ENCODE results near the gene RXRA. TPM values are rescaled to one million over a fixed set of nuclear protein-coding genes. Genes with fewer than 3 reads are reported as not detected.
A peak's percentile ranks its signal among the peaks of the same experiment; 100 is the strongest.

RXRA gene
- total RNA-seq, 4 donors from 2014 or later: 53.3 to 87.8 (median 69.6) TPM

DNA sequence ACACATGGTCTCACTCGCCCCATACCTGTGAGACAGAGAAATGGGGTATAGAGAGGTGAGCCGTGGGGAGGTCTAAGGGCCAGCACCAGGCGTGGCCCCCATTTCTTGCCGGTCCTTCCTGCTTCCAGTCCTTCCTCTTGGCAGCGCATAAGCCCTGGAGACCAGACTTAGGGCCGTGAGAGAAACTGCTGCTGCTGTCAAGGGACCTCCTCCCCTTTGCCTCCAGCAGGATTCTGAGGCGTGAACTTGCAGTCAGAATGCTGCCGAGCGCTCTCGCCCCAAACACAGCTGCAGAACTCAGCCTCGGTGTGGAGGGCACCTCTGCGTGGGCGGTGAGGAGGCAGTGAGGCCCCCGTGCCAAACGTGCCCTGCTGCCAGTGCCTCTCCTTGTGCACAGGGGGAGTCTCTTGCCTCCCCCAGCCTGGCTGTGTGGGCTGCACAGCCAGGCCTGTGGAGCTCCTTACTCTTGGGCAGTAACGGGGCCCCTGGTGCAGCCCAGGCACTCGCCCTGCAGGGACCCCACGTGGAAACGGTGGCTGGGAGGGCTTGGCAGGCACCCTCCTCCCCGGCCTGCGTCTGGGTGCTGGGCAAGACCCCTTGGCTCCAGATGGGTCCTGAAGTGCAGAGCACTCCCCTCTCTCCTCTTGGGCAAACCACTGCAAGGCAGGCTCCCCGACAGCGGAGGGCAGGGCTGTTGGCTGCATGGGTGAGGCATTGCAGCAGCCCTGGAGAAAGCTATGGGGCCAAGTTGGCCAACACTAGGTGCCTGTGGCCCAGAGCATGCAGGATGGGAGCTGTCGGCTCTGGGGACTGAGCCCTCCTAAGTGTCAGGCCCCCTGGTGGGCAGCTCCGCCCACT, 85.4 kb downstream of the RXRA start:
- TF ChIP-seq, protein P1, sequence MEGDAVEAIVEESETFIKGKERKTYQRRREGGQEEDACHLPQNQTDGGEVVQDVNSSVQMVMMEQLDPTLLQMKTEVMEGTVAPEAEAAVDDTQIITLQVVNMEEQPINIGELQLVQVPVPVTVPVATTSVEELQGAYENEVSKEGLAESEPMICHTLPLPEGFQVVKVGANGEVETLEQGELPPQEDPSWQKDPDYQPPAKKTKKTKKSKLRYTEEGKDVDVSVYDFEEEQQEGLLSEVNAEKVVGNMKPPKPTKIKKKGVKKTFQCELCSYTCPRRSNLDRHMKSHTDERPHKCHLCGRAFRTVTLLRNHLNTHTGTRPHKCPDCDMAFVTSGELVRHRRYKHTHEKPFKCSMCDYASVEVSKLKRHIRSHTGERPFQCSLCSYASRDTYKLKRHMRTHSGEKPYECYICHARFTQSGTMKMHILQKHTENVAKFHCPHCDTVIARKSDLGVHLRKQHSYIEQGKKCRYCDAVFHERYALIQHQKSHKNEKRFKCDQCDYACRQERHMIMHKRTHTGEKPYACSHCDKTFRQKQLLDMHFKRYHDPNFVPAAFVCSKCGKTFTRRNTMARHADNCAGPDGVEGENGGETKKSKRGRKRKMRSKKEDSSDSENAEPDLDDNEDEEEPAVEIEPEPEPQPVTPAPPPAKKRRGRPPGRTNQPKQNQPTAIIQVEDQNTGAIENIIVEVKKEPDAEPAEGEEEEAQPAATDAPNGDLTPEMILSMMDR (IDR thresholded peaks at IDR 0.05): no peak
- ATAC-seq (ENCODE audit: low FRiP score) (no peak), DNase-seq (ENCODE audit: low spot score) (no peak)

DNA sequence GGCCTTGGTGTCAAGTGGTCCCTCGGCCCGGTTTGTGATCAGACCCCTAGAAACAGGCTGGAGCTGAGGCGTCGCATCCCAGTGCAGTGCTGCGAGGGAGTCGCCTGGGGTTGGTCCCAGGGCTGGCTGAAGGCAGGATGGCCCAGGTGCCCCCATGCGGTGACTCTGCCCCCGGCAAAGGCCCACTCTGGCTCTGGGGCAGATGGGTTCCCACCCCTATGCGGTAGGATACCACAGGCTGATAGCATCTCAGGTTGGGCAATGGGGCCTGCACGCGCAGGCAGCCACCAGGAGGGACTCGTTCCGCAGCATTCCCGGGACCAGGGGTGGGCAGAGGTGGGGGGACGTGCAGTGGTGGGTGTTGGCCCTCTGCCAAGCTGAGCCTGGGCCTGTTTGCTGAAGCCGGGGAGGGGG, 86.0 kb downstream of the RXRA start:
- no peak for ATAC-seq (ENCODE audit: low FRiP score)
- TF ChIP-seq, protein P1 (IDR thresholded peaks at IDR 0.05): no peak
- DNase-seq (ENCODE audit: low spot score): no peak

DNA sequence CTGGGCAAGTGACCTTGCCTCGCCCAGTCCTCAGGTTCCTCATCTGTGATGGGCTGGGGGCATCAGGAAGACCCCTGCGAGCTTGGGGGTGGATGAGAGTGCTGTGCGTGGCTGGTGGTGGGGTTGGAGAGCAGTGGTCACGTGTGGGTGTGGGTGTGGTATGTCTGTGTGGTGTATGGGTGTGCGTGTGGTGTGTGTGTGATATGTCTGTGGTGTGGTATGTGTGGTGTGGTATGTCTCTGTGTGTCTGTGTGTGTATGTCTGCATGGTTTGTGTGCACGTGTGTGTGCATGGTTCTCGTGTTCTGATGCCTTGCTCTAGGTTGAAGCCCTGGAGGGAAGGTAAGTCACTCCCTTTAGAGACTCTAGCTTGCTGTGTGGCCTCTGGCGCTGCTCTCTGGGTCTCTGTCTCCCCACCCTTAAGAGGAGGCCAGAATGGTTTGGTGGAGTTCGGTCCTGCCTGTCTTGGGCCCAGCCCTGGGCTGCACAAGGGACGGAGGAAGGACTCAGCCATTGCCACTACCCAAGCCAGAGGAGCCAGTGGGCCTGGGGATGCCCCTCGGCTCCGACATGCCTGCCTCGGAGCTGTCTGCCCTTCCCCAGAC, 87.0 kb downstream of the RXRA start:
- no peak for ATAC-seq (ENCODE audit: low FRiP score)
- DNase-seq (ENCODE audit: low spot score): no peak
- TF ChIP-seq, protein P1 (IDR thresholded peaks at IDR 0.05): no peak

DNA sequence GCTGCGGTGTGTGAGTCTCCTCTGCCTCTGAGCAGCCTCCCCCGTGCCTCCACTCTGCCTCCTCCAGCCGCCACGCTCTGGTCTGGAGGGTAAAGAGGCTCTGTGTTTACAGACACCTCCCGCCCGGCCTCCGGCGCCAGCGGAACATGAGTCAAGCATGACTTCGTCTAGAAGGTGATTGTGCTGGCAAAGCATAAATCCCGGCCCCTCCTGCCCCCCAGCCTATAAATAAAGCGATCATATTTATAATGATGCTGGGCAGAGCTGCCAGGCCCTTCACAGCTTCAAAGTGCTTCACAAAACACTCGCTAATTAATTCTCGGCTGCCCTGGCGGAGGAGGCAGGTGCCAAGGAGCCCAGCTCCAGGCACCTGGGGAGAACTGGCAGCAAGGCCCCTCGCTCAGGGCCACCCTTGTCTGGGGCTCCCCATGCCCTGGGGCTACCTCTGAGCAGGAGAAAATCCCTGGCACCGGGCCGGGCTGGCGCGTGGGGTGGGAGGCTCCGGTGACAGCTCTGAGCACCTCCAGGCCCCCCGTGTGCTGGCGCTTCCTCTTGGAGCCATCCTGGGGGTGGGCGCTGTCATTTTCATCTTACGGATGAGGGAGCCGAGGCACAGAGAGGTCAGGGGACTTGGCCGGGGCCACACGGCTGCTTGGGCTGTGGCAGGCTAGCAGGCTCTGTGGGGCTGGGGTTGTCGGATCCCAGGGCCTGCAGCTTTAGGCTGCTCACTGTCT, 87.8 kb downstream of the RXRA start:
- peak; percentile 57 for ATAC-seq (ENCODE audit: low FRiP score)
- TF ChIP-seq, protein P1 (IDR thresholded peaks at IDR 0.05): no peak
- peak; percentile 42 for DNase-seq (ENCODE audit: low spot score)

DNA sequence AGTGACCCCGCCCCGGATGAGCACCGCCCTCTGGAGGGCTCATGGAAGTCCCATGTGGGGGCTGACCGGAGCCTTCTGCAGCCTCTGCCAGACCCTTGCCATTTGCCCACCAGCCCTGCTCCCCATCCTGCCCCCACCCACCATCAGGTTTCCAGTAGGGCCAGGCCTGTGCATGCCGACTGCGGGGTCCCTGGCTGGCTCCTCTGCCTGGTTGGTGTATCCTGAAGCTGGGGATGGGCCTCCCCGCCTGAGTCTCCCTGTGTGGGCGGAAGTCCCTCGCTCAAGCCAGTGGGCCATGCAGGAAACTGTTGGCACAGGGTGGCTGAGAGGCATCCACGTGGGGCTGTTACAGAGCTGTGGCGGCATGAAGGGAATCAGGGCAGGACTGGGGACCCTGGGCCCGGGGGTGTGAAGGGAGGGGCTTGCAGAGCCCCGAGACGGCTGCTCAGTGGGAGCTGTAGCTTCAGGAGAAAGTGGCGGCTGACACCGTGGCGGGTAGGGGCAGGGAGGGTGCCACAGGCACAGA, 88.7 kb downstream of the RXRA start:
- TF ChIP-seq, protein P1 (IDR thresholded peaks at IDR 0.05): no peak
- ATAC-seq (ENCODE audit: low FRiP score) (no peak), DNase-seq (ENCODE audit: low spot score) (no peak)

DNA sequence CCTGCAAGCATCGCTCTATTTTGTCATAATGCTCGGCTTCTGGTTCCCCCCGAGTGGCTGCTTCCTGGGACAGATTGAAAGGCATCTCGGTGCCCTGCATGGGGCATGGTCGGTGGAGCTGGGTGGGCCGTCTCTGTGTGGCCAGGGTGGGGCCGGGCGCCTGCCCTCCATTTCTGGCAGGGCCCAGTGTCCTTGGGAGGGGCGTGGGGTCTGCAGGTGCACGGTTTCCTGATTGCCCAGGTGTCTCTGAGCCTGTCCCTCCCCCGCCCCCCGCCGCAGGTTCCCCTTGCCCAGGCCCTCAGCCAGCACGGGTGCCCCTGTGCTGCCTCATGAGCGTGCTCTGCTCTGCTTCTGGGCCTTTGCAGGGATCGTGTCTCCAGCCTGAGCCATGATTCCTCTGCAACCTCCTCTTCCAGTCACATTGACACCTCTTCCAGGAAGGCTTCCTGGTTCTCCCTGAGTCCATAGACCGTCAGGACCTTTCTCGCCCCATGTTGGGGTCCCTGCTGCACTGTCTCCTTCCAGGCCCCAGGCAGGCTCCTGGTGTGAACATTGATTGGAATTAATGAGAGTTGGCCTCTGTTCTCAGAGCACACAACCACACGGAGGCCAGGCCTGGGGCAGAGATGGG, 90.2 kb downstream of the RXRA start:
- TF ChIP-seq, protein P1 (IDR thresholded peaks at IDR 0.05): no peak
- no peak for DNase-seq (ENCODE audit: low spot score)
- ATAC-seq (ENCODE audit: low FRiP score): no peak
